Measurements from ENCODE around the gene CLASP1. TPM values are rescaled to one million over a fixed set of nuclear protein-coding genes. Genes with fewer than 3 reads are reported as not detected.

The CLASP1 gene
- total and polyA plus RNA-seq, 2 experiments from 2014 or later: 20.1 to 45.9 TPM

GRCh38 chr2:121343191-121343590, 306.1 kb downstream of the CLASP1 start:
- DNase-seq (ENCODE audit: low spot score): no peak
- Histone ChIP-seq H3K9me2 (replicated peaks; ENCODE audit: insufficient read depth) (no peaks in the 10 kb centered on the region), H3K4me3 (no peak overlapping the region), H3K27ac (no peak overlapping the region), H3K27me3 (no peaks in the 10 kb centered on the region), H4K20me1 (ENCODE audit: insufficient read depth, poor library complexity, severe bottlenecking) (no peaks in the 10 kb centered on the region), H3K4me2 (no peak overlapping the region), H3K79me2 (no peaks in the 10 kb centered on the region), H3K36me3 (replicated peaks; ENCODE audit: insufficient read depth, low read depth) (no peaks in the 10 kb centered on the region), H3K9me3 (ENCODE audit: low read depth) (no peaks in the 10 kb centered on the region), H3K4me1 (ENCODE audit: insufficient read depth) (no peaks in the 10 kb centered on the region), H2AFZ (no peak overlapping the region)
- 68% methylated on average over 2 of the region's 2 CpGs for WGBS (ENCODE audit: low lambda C conversion rate, missing lambda C conversion rate)
- TF ChIP-seq EZH2 (IDR thresholded peaks at IDR 0.05; ENCODE audit: borderline replicate concordance): no peak
- TF ChIP-seq, protein P1, sequence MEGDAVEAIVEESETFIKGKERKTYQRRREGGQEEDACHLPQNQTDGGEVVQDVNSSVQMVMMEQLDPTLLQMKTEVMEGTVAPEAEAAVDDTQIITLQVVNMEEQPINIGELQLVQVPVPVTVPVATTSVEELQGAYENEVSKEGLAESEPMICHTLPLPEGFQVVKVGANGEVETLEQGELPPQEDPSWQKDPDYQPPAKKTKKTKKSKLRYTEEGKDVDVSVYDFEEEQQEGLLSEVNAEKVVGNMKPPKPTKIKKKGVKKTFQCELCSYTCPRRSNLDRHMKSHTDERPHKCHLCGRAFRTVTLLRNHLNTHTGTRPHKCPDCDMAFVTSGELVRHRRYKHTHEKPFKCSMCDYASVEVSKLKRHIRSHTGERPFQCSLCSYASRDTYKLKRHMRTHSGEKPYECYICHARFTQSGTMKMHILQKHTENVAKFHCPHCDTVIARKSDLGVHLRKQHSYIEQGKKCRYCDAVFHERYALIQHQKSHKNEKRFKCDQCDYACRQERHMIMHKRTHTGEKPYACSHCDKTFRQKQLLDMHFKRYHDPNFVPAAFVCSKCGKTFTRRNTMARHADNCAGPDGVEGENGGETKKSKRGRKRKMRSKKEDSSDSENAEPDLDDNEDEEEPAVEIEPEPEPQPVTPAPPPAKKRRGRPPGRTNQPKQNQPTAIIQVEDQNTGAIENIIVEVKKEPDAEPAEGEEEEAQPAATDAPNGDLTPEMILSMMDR (IDR thresholded peaks at IDR 0.05; ENCODE audit: poor library complexity): no peak
- no peak for TF ChIP-seq EZH2phosphoT487 (IDR thresholded peaks at IDR 0.05; ENCODE audit: low read depth, severe bottlenecking, unreplicated experiment)

GRCh38 chr2:121342751-121343150, 306.5 kb downstream of the CLASP1 start:
- no peaks in the 10 kb centered on the region for H3K79me2 ChIP-seq
- no peaks in the 10 kb centered on the region for H3K27me3 ChIP-seq
- no peaks in the 10 kb centered on the region for H3K4me1 ChIP-seq (ENCODE audit: insufficient read depth)
- H3K4me3 ChIP-seq: no peak overlapping the region
- no peak for DNase-seq (ENCODE audit: low spot score)
- no peak overlapping the region for H3K27ac ChIP-seq
- no peak overlapping the region for H3K4me2 ChIP-seq
- H4K20me1 ChIP-seq (ENCODE audit: insufficient read depth, poor library complexity, severe bottlenecking): no peaks in the 10 kb centered on the region
- H3K36me3 ChIP-seq (replicated peaks; ENCODE audit: insufficient read depth, low read depth): no peaks in the 10 kb centered on the region
- WGBS (ENCODE audit: low lambda C conversion rate, missing lambda C conversion rate): 97% methylated on average over 5 of the region's 5 CpGs
- no peaks in the 10 kb centered on the region for H3K9me2 ChIP-seq (replicated peaks; ENCODE audit: insufficient read depth)
- TF ChIP-seq EZH2phosphoT487 (IDR thresholded peaks at IDR 0.05; ENCODE audit: low read depth, severe bottlenecking, unreplicated experiment) (no peak), EZH2 (IDR thresholded peaks at IDR 0.05; ENCODE audit: borderline replicate concordance) (no peak)
- TF ChIP-seq, protein P1 (IDR thresholded peaks at IDR 0.05; ENCODE audit: poor library complexity): no peak
- no peak overlapping the region for H2AFZ ChIP-seq
- H3K9me3 ChIP-seq (ENCODE audit: low read depth): no peaks in the 10 kb centered on the region

- WGBS (ENCODE audit: low lambda C conversion rate, missing lambda C conversion rate): 90% methylated on average over 4 of the region's 4 CpGs
- no peak overlapping the region for H3K4me3 ChIP-seq
- no peaks in the 10 kb centered on the region for H3K9me3 ChIP-seq (ENCODE audit: low read depth)
- H3K79me2 ChIP-seq: no peaks in the 10 kb centered on the region
- TF ChIP-seq EZH2 (IDR thresholded peaks at IDR 0.05; ENCODE audit: borderline replicate concordance) (no peak), EZH2phosphoT487 (IDR thresholded peaks at IDR 0.05; ENCODE audit: low read depth, severe bottlenecking, unreplicated experiment) (no peak)
- TF ChIP-seq, protein P1 (IDR thresholded peaks at IDR 0.05; ENCODE audit: poor library complexity): no peak
- H3K27me3 ChIP-seq: no peaks in the 10 kb centered on the region
- no peaks in the 10 kb centered on the region for H3K9me2 ChIP-seq (replicated peaks; ENCODE audit: insufficient read depth)
- H4K20me1 ChIP-seq (ENCODE audit: insufficient read depth, poor library complexity, severe bottlenecking): no peaks in the 10 kb centered on the region
- no peaks in the 10 kb centered on the region for H3K4me1 ChIP-seq (ENCODE audit: insufficient read depth)
- H3K4me2 ChIP-seq: no peak overlapping the region
- H3K27ac ChIP-seq: no peak overlapping the region
- no peak overlapping the region for H2AFZ ChIP-seq
- H3K36me3 ChIP-seq (replicated peaks; ENCODE audit: insufficient read depth, low read depth): no peaks in the 10 kb centered on the region
- no peak for DNase-seq (ENCODE audit: low spot score)
These were observed 308.3 kb downstream of the CLASP1 start for GRCh38 chr2:121340926-121341325.

- no peaks in the 10 kb centered on the region for H3K27me3 ChIP-seq
- H3K79me2 ChIP-seq: no peaks in the 10 kb centered on the region
- H3K27ac ChIP-seq: no peak overlapping the region
- DNase-seq (ENCODE audit: low spot score): no peak
- no peak for TF ChIP-seq EZH2 (IDR thresholded peaks at IDR 0.05; ENCODE audit: borderline replicate concordance)
- TF ChIP-seq, protein P1 (IDR thresholded peaks at IDR 0.05; ENCODE audit: poor library complexity): no peak
- no peak for TF ChIP-seq EZH2phosphoT487 (IDR thresholded peaks at IDR 0.05; ENCODE audit: low read depth, severe bottlenecking, unreplicated experiment)
- no peaks in the 10 kb centered on the region for H3K9me2 ChIP-seq (replicated peaks; ENCODE audit: insufficient read depth)
- WGBS (ENCODE audit: low lambda C conversion rate, missing lambda C conversion rate): 90% methylated on average over 20 of the region's 20 CpGs
- H3K4me2 ChIP-seq: no peak overlapping the region
- H3K4me3 ChIP-seq: no peak overlapping the region
- no peaks in the 10 kb centered on the region for H3K9me3 ChIP-seq (ENCODE audit: low read depth)
- H3K36me3 ChIP-seq (replicated peaks; ENCODE audit: insufficient read depth, low read depth): no peaks in the 10 kb centered on the region
- H2AFZ ChIP-seq: no peak overlapping the region
- no peaks in the 10 kb centered on the region for H3K4me1 ChIP-seq (ENCODE audit: insufficient read depth)
- H4K20me1 ChIP-seq (ENCODE audit: insufficient read depth, poor library complexity, severe bottlenecking): no peaks in the 10 kb centered on the region
These were observed 311.0 kb downstream of the CLASP1 start for GRCh38 chr2:121338281-121338680.

Data from hepatocyte (in vitro differentiated cells).